Type B pancreatic cell (in vitro differentiated cells): ENCODE measurements around the gene TPO. TPM values are rescaled to one million over a fixed set of nuclear protein-coding genes. Genes with fewer than 3 reads are reported as not detected.

Source experiments
- DNase-seq: peaks from one replicate; pipeline ENCODE4 v3.0.0; 2021; ENCODE audit warnings: mixed read lengths; ENCODE audit not compliant: unreplicated experiment; ENCODE audit errors: extremely low spot score
- H3K27ac Mint-ChIP-seq: 2 replicates; pipeline ENCODE4 v1.8.0; 2021; ENCODE audit warnings: mild to moderate bottlenecking, mixed read lengths
- H3K27me3 Mint-ChIP-seq: 2 replicates; pipeline ENCODE4 v1.8.0; 2021; ENCODE audit warnings: mixed read lengths
- H3K36me3 Mint-ChIP-seq: 2 replicates; pipeline ENCODE4 v1.8.0; 2021; ENCODE audit warnings: mixed read lengths
- H3K4me1 Mint-ChIP-seq: one replicate; pipeline ENCODE4 v1.8.0; 2021; ENCODE audit warnings: mixed read lengths; ENCODE audit not compliant: unreplicated experiment
- H3K4me3 Mint-ChIP-seq: 2 replicates; pipeline ENCODE4 v1.8.0; 2021; ENCODE audit warnings: mild to moderate bottlenecking, mixed read lengths
- H3K9me3 Mint-ChIP-seq: 2 replicates; pipeline ENCODE4 v1.8.0; 2021; ENCODE audit warnings: mixed read lengths
- total RNA-seq: library from RNA; stranded (reverse); gene quantifications from 2 replicates; pipeline ENCODE4 v1.2.1, GENCODE V29; 2021; ENCODE audit warnings: low replicate concordance
- TF ChIP-seq, protein P1 (sequence below): fragments of 200-600 bp; sonication (generic); conservative IDR thresholded peaks from 2 replicates; pipeline ENCODE4 v1.5.0; 2021; ENCODE audit warnings: antibody characterized with exemption, mild to moderate bottlenecking

TPO gene
- total RNA-seq, 1 donor from 2014 or later = not detected

GRCh38 chr2:1459727-1460126 is 46.5 kb downstream of the TPO start:
- H3K4me3 Mint-ChIP-seq = no peak overlapping the region
- TF ChIP-seq, protein P1, sequence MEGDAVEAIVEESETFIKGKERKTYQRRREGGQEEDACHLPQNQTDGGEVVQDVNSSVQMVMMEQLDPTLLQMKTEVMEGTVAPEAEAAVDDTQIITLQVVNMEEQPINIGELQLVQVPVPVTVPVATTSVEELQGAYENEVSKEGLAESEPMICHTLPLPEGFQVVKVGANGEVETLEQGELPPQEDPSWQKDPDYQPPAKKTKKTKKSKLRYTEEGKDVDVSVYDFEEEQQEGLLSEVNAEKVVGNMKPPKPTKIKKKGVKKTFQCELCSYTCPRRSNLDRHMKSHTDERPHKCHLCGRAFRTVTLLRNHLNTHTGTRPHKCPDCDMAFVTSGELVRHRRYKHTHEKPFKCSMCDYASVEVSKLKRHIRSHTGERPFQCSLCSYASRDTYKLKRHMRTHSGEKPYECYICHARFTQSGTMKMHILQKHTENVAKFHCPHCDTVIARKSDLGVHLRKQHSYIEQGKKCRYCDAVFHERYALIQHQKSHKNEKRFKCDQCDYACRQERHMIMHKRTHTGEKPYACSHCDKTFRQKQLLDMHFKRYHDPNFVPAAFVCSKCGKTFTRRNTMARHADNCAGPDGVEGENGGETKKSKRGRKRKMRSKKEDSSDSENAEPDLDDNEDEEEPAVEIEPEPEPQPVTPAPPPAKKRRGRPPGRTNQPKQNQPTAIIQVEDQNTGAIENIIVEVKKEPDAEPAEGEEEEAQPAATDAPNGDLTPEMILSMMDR = no peak
- H3K27me3 Mint-ChIP-seq = peaks cover 15% of the 10 kb centered on the region
- no peak for DNase-seq
- H3K36me3 Mint-ChIP-seq = no peaks in the 10 kb centered on the region
- no peaks in the 10 kb centered on the region for H3K4me1 Mint-ChIP-seq
- no peaks in the 10 kb centered on the region for H3K9me3 Mint-ChIP-seq
- H3K27ac Mint-ChIP-seq = no peak overlapping the region

DNA sequence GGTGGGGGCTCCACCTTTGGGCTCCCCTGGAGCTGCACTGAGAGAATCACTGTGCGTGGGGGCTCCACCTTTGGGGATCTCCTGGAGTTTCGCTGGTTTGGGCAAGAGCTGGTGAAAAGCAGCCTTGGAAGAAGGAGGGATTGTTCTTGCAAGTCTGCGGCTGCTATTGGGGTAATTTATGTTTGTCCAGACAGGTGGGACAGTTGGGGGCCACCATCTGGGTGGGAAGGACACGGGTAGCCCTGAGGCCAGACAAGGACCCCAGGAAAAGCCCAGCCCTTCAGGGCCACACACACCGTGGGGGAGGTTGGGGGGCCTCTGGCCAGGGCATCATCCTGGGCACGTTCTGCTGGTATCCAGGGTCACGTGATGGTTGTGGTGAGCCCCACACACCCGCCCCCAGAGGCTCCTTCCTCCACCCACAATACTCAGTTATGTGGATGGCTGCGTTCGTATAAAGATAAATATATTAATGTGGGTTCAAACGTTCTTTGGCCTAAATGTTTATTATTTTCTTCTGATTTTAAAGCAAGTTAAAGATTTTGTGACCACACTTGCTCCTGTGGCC is 47.7 kb downstream of the TPO start:
- Mint-ChIP-seq H3K4me1 (no peaks in the 10 kb centered on the region), H3K27me3 (peaks cover 11% of the 10 kb centered on the region), H3K4me3 (no peak overlapping the region), H3K36me3 (no peaks in the 10 kb centered on the region), H3K27ac (no peak overlapping the region), H3K9me3 (no peaks in the 10 kb centered on the region)
- DNase-seq = no peak
- TF ChIP-seq, protein P1 = no peak

DNA sequence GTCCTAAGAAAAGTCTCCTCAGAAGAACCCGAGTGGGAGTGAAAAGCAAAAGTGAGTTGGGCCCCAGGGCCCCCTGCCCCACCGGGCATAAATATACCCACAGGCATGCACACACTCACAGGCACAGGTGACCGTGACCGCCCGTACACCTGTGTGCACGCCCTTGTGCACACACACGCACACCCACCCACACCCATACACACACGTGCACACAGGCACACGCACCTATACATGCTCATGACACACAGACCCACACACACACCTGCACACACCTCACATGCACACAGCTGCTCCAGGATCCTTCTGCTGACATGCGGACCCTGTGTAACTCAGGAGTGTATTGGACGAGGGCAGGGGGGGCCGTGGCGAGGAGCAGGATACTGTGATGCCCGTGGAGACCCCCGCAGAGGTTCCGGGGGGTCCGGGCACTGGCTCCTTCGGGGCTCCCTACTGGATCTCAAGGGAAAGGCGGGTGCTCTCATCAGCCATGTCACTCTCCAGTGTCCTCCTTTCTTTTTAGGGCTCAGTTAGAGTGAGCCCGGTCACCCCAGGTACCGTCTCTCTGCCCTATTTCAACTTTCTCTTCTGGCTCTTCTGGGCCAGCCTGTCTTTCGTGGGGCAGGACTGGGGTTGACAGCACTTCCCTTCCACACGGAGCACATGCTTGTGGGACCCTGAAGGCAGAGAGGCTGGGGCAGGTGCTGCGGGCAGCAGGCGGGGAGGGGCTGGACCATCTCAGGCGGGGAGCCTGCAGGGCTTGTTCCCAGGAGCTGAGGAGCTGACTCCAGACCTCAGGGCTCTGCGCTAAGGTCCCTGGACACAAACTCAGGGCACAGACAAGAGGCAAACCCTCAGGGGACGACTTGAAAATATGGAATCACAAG is 48.5 kb downstream of the TPO start:
- no peak overlapping the region for H3K4me3 Mint-ChIP-seq
- H3K36me3 Mint-ChIP-seq = no peaks in the 10 kb centered on the region
- H3K9me3 Mint-ChIP-seq = no peaks in the 10 kb centered on the region
- H3K27ac Mint-ChIP-seq = no peak overlapping the region
- H3K27me3 Mint-ChIP-seq = peaks cover 11% of the 10 kb centered on the region
- H3K4me1 Mint-ChIP-seq = no peaks in the 10 kb centered on the region
- TF ChIP-seq, protein P1 = no peak
- DNase-seq = no peak

DNA sequence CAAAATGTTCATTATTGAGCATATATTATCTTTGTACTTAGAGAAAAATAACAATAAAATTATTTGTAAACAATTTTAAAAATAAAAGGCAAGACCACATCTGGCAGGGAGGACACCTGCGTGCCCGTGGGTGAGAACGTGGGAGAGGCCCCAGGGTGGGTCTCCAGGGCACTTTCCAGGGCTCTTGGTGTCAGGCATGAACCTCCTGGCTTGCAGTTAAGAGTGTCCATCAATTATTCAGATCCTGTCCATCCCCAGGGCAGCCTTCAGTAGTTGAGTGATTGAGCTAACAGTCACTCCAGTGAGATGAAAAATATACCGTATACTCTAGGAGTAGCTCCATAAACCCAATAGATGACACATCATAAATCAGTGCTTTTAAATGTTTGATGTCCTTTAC is 49.7 kb downstream of the TPO start:
- no peak overlapping the region for H3K4me3 Mint-ChIP-seq
- H3K9me3 Mint-ChIP-seq = no peaks in the 10 kb centered on the region
- H3K4me1 Mint-ChIP-seq = no peaks in the 10 kb centered on the region
- H3K27ac Mint-ChIP-seq = no peak overlapping the region
- TF ChIP-seq, protein P1 = no peak
- DNase-seq = no peak
- H3K36me3 Mint-ChIP-seq = no peaks in the 10 kb centered on the region
- peaks cover 14% of the 10 kb centered on the region for H3K27me3 Mint-ChIP-seq

DNA sequence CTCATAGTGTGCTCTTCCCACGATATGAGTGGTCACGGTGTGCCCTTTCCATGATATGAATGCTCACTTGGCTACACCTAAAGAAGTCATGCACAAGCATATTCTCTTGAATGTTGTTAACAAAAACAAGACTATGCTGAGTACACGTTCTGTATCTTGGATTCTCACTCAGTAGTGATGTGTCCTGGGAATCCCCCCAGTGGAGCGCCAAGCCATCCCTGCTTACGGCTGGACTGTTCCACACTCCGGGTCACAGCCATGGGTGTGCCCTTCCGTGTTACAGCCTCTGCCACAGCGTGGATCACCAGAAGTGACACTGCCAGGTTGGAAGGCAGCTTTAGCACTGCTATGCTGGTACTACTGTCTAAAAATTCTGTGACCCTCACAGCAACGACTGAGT is 59.1 kb downstream of the TPO start:
- Mint-ChIP-seq H3K36me3 (no peaks in the 10 kb centered on the region), H3K9me3 (peaks cover 9% of the 10 kb centered on the region), H3K27ac (no peak overlapping the region), H3K27me3 (peaks cover 14% of the 10 kb centered on the region), H3K4me3 (no peak overlapping the region), H3K4me1 (no peaks in the 10 kb centered on the region)
- no peak for DNase-seq
- TF ChIP-seq, protein P1 = no peak
